T-helper 9 cell (primary cell): ENCODE measurements around the gene KLF13.
"Not testable (repeated sequence)": the region's sequence is repeated elsewhere in the genome, so short reads cannot be mapped to it uniquely, and the experiment has no call there.

Experiments
- DNase-seq: peaks from one replicate; pipeline ENCODE4 v3.0.0-alpha.2; 2020

Gene KLF13

DNA sequence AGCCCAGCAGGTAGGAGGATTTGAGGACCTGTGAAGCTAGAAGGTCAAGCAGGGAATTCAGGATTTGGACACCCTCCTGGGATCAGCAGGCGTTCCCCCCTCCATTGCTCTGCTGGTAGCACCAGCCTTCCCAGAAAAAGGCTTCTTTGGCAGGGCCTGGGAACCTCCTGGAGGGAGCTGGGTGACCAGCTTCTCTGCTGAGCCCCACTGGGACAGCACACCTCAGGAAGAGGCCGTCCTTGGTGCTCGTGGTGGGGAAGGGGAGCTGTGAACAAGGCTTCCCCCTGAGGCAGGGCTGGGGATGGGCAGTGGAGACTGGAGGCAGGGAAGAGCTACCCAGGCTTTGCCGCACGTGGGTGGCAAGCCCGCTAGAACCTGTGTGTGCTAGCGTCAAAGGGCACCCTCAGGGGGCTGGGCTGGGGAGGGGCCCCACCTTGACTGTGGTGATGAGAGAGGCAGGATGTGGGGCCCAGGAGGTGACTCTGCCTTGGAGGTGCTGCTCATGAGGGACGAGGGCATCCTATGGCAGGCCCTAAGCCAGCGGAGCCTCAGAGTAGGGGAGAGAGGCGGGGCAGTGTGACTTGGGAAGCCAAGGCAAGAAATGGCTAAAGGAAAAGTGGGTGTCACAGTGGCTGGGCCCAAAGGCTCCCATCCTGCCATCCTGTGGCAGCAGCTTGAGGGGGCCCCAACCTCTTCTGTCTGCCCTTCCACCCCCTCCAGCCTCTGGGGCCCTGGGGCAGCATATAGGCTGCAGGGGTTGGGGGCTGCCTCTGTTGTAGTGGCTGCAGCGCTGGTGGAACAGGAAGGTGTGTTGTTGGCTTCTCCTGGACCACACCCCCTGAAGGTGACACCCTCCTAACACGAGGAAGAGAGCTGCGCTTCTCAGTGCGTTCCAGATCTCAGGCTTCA lies 20.7 kb downstream of the KLF13 start:
- peak; percentile 69 for DNase-seq

DNA sequence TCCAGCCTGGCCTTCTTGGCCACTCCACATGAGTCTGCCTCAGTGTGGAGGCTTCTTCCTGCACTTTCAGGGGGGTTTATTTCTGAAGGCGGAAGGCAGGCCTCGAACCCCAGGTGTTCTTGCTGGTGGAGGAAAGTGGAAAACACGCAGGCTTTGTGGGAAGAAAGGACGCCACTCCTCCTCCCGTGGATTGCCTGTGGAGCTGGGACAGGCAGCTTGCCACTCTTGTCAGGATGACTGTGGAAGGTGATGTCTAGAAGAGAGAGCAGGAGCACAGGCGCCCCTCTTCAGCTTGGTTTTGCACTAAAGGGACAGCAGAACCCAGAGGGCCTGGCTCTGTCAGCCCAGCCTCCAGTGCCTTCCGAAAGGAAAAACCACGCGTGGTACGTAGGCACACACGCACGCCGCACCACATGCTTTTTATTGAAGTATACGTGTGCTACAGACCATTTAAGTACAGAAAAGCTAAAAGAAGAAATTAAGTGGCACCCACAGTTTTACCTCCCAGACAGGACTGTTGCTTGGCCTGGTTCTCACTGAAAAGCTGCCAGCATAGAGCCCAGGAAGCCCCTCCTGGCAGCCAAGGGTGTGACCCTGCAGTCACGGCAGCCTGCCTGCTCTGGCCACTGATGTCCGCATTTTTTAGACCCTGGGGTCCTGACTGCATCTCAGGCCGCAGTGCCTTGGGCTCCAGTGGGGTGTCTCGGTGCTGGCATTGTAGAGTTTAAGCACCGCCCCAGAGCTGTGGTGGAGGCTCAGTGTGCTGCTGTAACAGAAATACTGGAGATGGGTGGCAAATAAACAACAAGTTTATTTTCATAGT lies 21.6 kb downstream of the KLF13 start:
- DNase-seq, result no peak

GRCh38 chr15:31349233-31350141 lies 22.9 kb downstream of the KLF13 start:
- DNase-seq, result no peak

DNA sequence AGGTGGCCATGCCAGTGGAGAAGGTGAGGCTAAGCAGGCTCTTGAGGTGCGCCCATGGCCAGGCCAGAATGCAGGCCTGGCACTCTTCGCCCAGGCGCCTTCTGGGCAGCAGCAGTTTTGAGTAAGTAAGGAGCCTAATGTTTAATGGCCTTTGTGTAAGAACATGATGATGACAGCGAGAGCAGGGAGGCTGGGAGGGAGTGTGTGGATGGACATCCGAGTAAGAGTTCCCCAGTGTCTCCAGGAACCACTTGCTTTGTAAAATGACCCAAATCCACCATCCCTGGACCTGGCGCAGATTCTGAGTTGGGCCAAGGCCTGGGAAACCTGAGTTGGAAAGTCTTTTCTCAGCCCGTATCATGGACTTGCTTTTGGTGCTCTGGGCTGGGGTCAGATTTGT lies 24.1 kb downstream of the KLF13 start:
- no peak for DNase-seq

DNA sequence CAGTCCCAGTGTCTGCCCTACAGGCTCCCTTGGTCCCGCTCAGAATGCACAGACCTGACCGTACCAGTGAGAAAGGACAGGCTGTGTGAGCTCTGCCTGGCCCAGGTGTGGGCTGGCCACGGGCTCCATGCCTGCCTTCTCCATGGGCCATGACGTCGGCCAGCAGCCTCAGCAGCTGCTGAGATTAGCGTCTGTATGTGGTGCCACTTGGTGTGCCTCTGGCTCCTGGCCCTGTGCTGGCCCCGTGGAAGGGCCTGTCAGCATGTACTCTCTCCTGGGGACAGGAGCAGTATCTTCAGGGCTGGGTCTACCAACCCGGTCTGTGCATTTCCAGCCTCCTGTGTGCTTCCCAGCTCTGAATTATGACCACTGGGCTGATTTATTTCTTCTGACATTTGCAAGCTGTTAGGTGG lies 25.7 kb downstream of the KLF13 start:
- no peak for DNase-seq

GRCh38 chr15:31352911-31353811 lies 26.5 kb downstream of the KLF13 start:
- no peak for DNase-seq

GRCh38 chr15:31353931-31354330 lies 27.3 kb downstream of the KLF13 start:
- no peak for DNase-seq

DNA sequence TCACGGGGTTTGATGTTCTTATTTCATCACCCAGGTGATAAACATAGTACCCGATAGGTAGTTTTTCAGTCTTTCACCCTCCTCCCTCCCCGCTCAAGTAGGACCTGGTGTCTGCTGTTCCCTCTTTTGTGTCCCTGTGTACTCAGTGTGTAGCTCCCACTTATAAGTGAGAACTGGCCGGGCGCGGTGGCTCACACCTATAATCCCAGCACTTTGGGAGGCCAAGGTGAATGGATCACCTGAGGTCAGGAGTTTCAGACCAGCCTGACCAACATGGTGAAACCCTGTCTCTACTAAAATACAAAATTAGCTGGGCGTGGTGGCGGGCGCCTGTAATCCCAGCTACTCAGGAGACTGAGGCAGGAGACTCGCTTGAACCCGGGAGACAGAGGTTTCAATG lies 29.5 kb downstream of the KLF13 start:
- DNase-seq, result not testable (repeated sequence)

DNA sequence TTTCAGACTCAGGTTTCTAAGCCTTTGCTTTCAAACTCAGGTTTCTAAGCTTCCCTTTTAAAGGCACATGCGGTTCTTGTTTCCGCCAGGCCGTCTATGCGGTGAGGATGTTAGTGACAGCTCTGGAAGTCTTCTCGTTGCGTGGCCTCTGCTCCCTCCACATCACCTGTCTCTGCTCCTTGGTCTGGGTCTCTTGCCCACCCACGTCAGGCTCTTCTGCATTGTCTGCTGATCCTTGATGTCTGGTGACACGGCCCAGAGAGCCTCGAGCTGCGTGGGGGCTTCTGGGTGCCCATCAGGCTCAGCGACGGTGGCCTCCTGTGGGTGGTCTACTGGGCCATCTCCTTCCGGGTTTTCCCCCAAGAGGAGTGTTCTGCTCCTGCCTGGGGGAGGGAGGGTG lies 30.5 kb downstream of the KLF13 start:
- DNase-seq, result no peak

- DNase-seq, result no peak
Observed at GRCh38 chr15:31358163-31358562, 31.5 kb downstream of the KLF13 start.

GRCh38 chr15:31358957-31359701 lies 32.5 kb downstream of the KLF13 start:
- DNase-seq, result no peak

DNA sequence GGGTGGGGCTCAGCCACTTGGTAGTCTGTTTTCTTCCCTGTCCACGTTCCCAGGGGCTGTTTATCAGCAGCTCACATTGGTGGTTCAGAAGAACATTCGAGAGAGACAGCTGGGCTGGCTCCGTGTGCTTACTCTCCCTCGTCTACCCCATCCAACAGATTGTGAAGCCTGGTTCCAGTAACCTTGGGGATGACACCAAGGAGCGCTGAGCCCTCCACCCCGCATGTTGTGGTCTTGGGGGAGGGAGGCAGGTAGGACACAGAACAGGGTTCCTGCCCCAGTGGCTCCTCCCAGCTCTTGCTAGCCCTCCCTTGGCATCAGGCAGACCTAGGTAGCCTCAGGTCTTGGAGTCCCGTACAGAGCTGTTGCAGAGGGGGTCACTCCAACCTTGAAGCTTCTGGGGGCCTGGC lies 33.1 kb downstream of the KLF13 start:
- no peak for DNase-seq

- no peak for DNase-seq
Observed at GRCh38 chr15:31360158-31360561, 33.5 kb downstream of the KLF13 start.

DNA sequence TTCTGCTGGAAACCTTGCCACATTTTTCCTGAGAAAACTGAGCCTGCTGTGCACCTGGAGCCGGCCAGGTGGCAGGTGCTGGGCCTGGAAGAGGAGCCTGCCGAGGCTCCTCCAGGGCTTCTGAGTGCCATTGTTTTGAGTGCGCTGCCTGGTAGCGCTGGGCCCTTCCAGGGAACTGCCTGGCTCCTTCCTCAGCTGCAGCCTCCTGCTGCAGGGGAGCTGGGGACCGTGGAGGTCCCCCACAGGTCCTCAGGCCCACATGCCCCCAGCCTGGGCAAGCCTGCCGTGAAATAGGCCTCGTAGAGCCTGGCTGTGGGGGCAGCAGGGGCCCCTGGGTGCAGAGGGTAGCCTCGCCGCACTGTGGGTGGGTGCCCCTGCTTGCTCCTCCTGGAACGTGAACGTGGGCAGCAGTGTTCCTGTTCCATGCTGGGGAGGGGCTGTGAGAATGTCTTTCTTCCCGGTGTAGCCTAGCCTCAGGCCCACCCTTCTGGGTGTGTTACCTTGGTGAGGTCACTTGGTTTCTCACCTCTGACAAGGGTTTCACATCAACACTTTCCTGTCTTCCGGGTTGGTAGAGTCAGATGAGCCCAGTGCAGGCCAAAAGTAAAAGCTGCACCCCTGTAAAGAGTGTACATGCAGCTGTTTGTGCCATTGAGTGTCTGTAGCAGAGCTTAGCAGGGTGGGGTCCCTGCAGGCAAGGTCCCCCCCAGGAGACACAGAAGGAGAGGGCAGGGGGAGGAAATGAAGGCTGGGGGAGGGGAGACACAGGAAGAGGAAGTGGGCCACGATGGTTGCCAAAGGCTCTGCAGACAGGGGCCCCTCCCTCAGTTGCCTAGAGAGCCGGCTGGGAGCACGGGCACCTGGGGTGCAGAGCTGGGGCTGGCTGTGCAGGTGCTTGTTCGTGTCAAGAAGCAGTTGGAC lies 34.5 kb downstream of the KLF13 start:
- DNase-seq, result peak; percentile 74

- DNase-seq, result no peak
Observed at GRCh38 chr15:31361764-31362515, 35.3 kb downstream of the KLF13 start.

GRCh38 chr15:31362886-31363285 lies 36.3 kb downstream of the KLF13 start:
- no peak for DNase-seq

DNA sequence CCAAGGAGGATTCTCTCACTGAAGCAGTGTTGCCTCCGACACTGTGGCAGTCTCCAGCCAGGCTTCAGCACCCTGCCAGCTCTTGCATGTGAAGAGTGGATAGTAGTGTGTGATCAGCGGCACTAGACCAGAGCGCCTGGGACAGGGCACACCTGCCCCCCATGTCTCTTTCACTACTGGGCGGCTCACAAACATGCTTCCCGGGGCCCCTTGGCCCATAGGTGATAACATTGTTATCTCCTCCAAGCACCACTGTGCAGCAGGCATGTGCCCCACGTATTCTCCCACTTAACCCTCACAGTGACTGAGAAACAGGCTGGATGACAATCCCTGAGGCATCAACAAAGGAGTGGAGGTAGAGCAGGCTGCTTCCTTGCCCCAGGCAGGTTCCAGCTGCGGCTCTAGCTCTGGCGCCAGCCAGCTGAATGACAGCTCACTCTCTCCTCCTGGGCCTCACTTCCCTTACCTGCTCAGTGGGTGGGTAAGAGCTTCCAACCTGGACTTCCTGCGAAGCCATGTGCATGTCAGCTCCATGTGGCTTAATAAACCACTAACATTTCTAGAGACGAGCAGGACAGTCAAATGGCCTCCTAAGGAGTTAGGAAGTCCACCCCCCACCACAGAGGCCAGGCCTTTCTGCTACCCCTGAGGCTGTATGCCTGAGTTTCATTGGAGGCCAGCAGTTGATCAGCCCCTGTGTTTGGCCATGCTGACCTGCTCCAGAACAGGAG lies 37.8 kb downstream of the KLF13 start:
- DNase-seq, result no peak

GRCh38 chr15:31365032-31365654 lies 38.5 kb downstream of the KLF13 start:
- no peak for DNase-seq
